ENCODE data around the gene LYST.

Gene LYST

DNA sequence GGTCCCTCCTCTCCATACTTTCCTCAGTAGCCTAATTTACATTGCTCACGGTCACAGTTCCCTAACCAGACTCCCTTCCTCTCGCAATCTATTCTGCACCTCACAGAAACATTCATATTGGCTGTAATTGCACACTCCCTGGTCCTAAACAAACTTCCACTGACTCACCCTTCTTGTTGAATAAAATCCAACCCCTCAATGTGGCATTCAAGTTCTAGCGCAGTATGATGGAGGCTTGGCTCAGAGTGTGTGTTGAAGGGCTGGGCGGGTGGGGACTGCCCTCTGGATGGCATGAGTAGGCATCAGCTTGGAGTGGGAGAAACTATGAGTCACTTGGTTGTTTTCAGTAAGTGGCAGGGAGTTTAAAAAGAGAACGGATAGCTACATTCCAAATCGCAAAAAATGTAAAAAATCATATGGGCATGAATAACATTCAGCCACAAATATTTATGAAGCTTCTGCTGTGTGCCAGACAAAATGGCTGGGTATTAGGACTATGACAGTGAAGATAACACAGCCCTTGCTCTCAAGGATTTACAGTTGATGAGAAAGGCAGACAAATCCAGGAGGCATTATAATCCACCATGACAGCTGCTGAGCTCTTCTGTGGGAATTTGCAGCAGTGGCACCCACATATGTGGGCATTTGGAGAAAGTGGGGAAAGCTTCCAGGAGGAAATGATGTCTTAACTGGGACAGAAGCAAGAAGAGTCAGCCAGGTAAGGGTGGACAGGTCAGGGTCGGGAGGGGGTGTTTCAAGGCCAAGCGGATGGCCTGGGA is 42.2 kb upstream of the LYST start:
- Histone ChIP-seq H3K27ac (ENCODE audit: low read depth, low read length) (no peak overlapping the region), H3K4me3 (ENCODE audit: low read length) (no peak overlapping the region), H4K20me1 (ENCODE audit: control insufficient read depth, insufficient read depth, low read depth, low read length) (no peaks in the 10 kb centered on the region), H3K4me1 (ENCODE audit: control insufficient read depth, low read length) (no peaks in the 10 kb centered on the region), H3K36me3 (ENCODE audit: control insufficient read depth, low read length) (no peaks in the 10 kb centered on the region), H3K9me3 (ENCODE audit: control insufficient read depth, insufficient read depth, low read length) (no peaks in the 10 kb centered on the region), H3K9me2 (replicated peaks; ENCODE audit: control insufficient read depth, low read length) (no peaks in the 10 kb centered on the region), H3K79me2 (ENCODE audit: control insufficient read depth, low read length) (no peaks in the 10 kb centered on the region), H3K27me3 (ENCODE audit: control insufficient read depth, low read length) (peaks cover 7% of the 10 kb centered on the region), H3K4me2 (ENCODE audit: low read length) (no peak overlapping the region), H3F3A (ENCODE audit: control insufficient read depth, insufficient read depth) (no peaks in the 10 kb centered on the region)
- TF ChIP-seq CTCF (IDR thresholded peaks at IDR 0.05; ENCODE audit: low read depth, low read length, poor library complexity, severe bottlenecking) (no peak), EZH2phosphoT487 (IDR thresholded peaks at IDR 0.05; ENCODE audit: borderline replicate concordance, low read length) (no peak)

GRCh38 chr1:235907897-235908240 is 41.2 kb upstream of the LYST start:
- Histone ChIP-seq H3K36me3 (ENCODE audit: control insufficient read depth, low read length) (no peaks in the 10 kb centered on the region), H3K4me1 (ENCODE audit: control insufficient read depth, low read length) (no peaks in the 10 kb centered on the region), H4K20me1 (ENCODE audit: control insufficient read depth, insufficient read depth, low read depth, low read length) (no peaks in the 10 kb centered on the region), H3K9me2 (replicated peaks; ENCODE audit: control insufficient read depth, low read length) (no peaks in the 10 kb centered on the region), H3K4me3 (ENCODE audit: low read length) (no peak overlapping the region), H3K79me2 (ENCODE audit: control insufficient read depth, low read length) (no peaks in the 10 kb centered on the region), H3K27me3 (ENCODE audit: control insufficient read depth, low read length) (peaks cover 5% of the 10 kb centered on the region), H3F3A (ENCODE audit: control insufficient read depth, insufficient read depth) (no peaks in the 10 kb centered on the region), H3K27ac (ENCODE audit: low read depth, low read length) (no peak overlapping the region), H3K4me2 (ENCODE audit: low read length) (no peak overlapping the region), H3K9me3 (ENCODE audit: control insufficient read depth, insufficient read depth, low read length) (no peaks in the 10 kb centered on the region)
- no peak for TF ChIP-seq EZH2phosphoT487 (IDR thresholded peaks at IDR 0.05; ENCODE audit: borderline replicate concordance, low read length)
- TF ChIP-seq CTCF (IDR thresholded peaks at IDR 0.05; ENCODE audit: low read depth, low read length, poor library complexity, severe bottlenecking), result no peak

DNA sequence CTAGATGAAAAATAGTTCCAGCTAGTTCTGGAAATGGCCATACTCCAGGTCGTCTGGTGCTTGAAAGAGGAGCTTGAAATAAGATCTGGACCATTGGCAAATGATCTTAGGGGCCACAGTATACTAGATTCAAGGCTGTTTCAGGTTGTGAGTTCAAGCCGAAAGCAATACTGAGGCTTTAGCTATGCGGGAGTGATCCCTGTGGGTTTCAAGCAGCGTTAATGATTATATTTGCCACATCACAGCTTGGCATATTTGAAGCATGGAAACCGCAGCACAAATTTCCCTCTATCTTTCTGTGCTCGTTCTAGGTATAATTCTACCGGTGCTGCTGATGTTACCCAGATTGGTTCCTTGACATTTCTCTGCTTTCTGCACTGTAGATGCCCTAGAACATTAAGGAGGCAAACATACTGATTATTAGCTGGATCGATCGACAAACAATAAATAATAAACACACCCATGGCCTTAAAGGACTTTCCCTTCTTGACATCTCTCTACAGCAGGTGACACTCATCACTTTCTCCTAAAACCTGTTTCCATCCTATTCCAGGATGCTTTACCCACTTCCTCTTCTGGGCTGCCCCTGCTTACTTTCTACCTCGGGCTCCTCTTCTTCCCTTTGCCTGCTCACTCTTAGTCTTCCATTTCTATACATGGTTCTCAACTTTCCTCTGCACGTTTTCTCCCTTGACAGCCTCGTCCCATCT is 40.6 kb upstream of the LYST start:
- H3K9me3 ChIP-seq (ENCODE audit: control insufficient read depth, insufficient read depth, low read length), result no peaks in the 10 kb centered on the region
- H3K27ac ChIP-seq (ENCODE audit: low read depth, low read length), result no peak overlapping the region
- no peak overlapping the region for H3K4me2 ChIP-seq (ENCODE audit: low read length)
- H3K4me1 ChIP-seq (ENCODE audit: control insufficient read depth, low read length), result no peaks in the 10 kb centered on the region
- no peak overlapping the region for H3K4me3 ChIP-seq (ENCODE audit: low read length)
- H3F3A ChIP-seq (ENCODE audit: control insufficient read depth, insufficient read depth), result no peaks in the 10 kb centered on the region
- H4K20me1 ChIP-seq (ENCODE audit: control insufficient read depth, insufficient read depth, low read depth, low read length), result no peaks in the 10 kb centered on the region
- H3K79me2 ChIP-seq (ENCODE audit: control insufficient read depth, low read length), result no peaks in the 10 kb centered on the region
- H3K9me2 ChIP-seq (replicated peaks; ENCODE audit: control insufficient read depth, low read length), result no peaks in the 10 kb centered on the region
- peaks cover 4% of the 10 kb centered on the region for H3K27me3 ChIP-seq (ENCODE audit: control insufficient read depth, low read length)
- TF ChIP-seq CTCF (IDR thresholded peaks at IDR 0.05; ENCODE audit: low read depth, low read length, poor library complexity, severe bottlenecking), result no peak
- no peak for TF ChIP-seq EZH2phosphoT487 (IDR thresholded peaks at IDR 0.05; ENCODE audit: borderline replicate concordance, low read length)
- H3K36me3 ChIP-seq (ENCODE audit: control insufficient read depth, low read length), result no peaks in the 10 kb centered on the region

Data from DOHH2 (cell line).